ENCODE results near the gene MTX1.
"Not testable (repeated sequence)": the region's sequence is repeated elsewhere in the genome, so short reads cannot be mapped to it uniquely, and the experiment has no call there.

MTX1 gene

GRCh38 chr1:155206891-155207805, 1.3 kb upstream of the MTX1 start:
- in situ Hi-C loops (cut with MboI; ENCODE audit: low sequenced_read_pairs), result no loop called here

- in situ Hi-C loops (cut with MboI; ENCODE audit: low sequenced_read_pairs), result no loop called here
Observed at GRCh38 chr1:155207806-155208540, 522 bp upstream of the MTX1 start, which contains the start of gene THBS3. THBS3 (minus strand) TSS chr1:155207897; CDS start chr1:155207876, 21 bp downstream.

- in situ Hi-C loops (cut with MboI; ENCODE audit: low sequenced_read_pairs), result no loop called here
Observed at GRCh38 chr1:155209312-155209721, 822 bp downstream of the MTX1 start.

- in situ Hi-C loops (cut with MboI; ENCODE audit: low sequenced_read_pairs), result no loop called here
Observed at GRCh38 chr1:155210314-155211104, 2.0 kb downstream of the MTX1 start.

GRCh38 chr1:155211381-155212050, 3.0 kb downstream of the MTX1 start:
- in situ Hi-C loops (cut with MboI; ENCODE audit: low sequenced_read_pairs), result not testable (repeated sequence)

GRCh38 chr1:155212051-155212440, 3.6 kb downstream of the MTX1 start:
- in situ Hi-C loops (cut with MboI; ENCODE audit: low sequenced_read_pairs), result not testable (repeated sequence)

- in situ Hi-C loops (cut with MboI; ENCODE audit: low sequenced_read_pairs), result not testable (repeated sequence)
Observed at GRCh38 chr1:155214702-155215101, 6.2 kb downstream of the MTX1 start.

- in situ Hi-C loops (cut with MboI; ENCODE audit: low sequenced_read_pairs), result no loop called here
Observed at GRCh38 chr1:155218854-155219591, 10.5 kb downstream of the MTX1 start.

- in situ Hi-C loops (cut with MboI; ENCODE audit: low sequenced_read_pairs), result no loop called here
Observed at GRCh38 chr1:155219592-155220031, 11.1 kb downstream of the MTX1 start.

- in situ Hi-C loops (cut with MboI; ENCODE audit: low sequenced_read_pairs), result not testable (repeated sequence)
Observed at GRCh38 chr1:155220211-155220965, 11.9 kb downstream of the MTX1 start.

- in situ Hi-C loops (cut with MboI; ENCODE audit: low sequenced_read_pairs), result no loop called here
Observed at GRCh38 chr1:155223047-155223446, 14.6 kb downstream of the MTX1 start.

- in situ Hi-C loops (cut with MboI; ENCODE audit: low sequenced_read_pairs), result not testable (repeated sequence)
Observed at GRCh38 chr1:155225404-155225759, 16.9 kb downstream of the MTX1 start.

GRCh38 chr1:155226188-155226909, 17.9 kb downstream of the MTX1 start:
- in situ Hi-C loops (cut with MboI; ENCODE audit: low sequenced_read_pairs), result no loop called here

GRCh38 chr1:155226910-155227260, 18.4 kb downstream of the MTX1 start:
- in situ Hi-C loops (cut with MboI; ENCODE audit: low sequenced_read_pairs), result no loop called here

- in situ Hi-C loops (cut with MboI; ENCODE audit: low sequenced_read_pairs), result no loop called here
Observed at GRCh38 chr1:155227261-155228095, 19.0 kb downstream of the MTX1 start.

- in situ Hi-C loops (cut with MboI; ENCODE audit: low sequenced_read_pairs), result no loop called here
Observed at GRCh38 chr1:155228096-155228427, 19.6 kb downstream of the MTX1 start.

- in situ Hi-C loops (cut with MboI; ENCODE audit: low sequenced_read_pairs), result not testable (repeated sequence)
Observed at GRCh38 chr1:155231302-155231701, 22.8 kb downstream of the MTX1 start.
